ENCODE results near the gene FAM228B.
A peak's percentile ranks its signal among the peaks of the same experiment; 100 is the strongest.
"Not testable (repeated sequence)": the region's sequence is repeated elsewhere in the genome, so short reads cannot be mapped to it uniquely, and the experiment has no call there.

FAM228B gene

GRCh38 chr2:24159708-24160107 lies 36.4 kb downstream of the FAM228B start:
- DNase-seq (ENCODE audit: low read depth in 2 of 2): no peak

GRCh38 chr2:24160761-24161160 lies 37.5 kb downstream of the FAM228B start:
- no peak for DNase-seq (ENCODE audit: low read depth in 2 of 2)

GRCh38 chr2:24162494-24162893 lies 39.2 kb downstream of the FAM228B start:
- no peak for DNase-seq (ENCODE audit: low read depth in 2 of 2)

- no peak for DNase-seq (ENCODE audit: low read depth in 2 of 2)
Measured at GRCh38 chr2:24163186-24163585, 39.9 kb downstream of the FAM228B start.

- no peak for DNase-seq (ENCODE audit: low read depth in 2 of 2)
Measured at GRCh38 chr2:24163601-24164000, 40.3 kb downstream of the FAM228B start.

- DNase-seq (ENCODE audit: low read depth in 2 of 2): peak in 1 of 2 experiments; percentile 33
Measured at GRCh38 chr2:24164416-24164973, 41.2 kb downstream of the FAM228B start.

- no peak for DNase-seq (ENCODE audit: low read depth in 2 of 2)
Measured at GRCh38 chr2:24169023-24169422, 45.8 kb downstream of the FAM228B start.

- no peak for DNase-seq (ENCODE audit: low read depth in 2 of 2)
Measured at GRCh38 chr2:24174851-24175277, 51.6 kb downstream of the FAM228B start, which contains the start of gene FAM228A. TSS of gene FAM228A (plus strand) at chr2:24175053. CDS start at chr2:24175481, 428 bp downstream.

- DNase-seq (ENCODE audit: low read depth in 2 of 2): no peak
Measured at GRCh38 chr2:24175631-24176187, 52.4 kb downstream of the FAM228B start.

GRCh38 chr2:24176326-24176725 lies 53.1 kb downstream of the FAM228B start:
- no peak for DNase-seq (ENCODE audit: low read depth in 2 of 2)

- no peak for DNase-seq (ENCODE audit: low read depth in 2 of 2)
Measured at GRCh38 chr2:24179683-24180082, 56.4 kb downstream of the FAM228B start.

GRCh38 chr2:24181849-24182248 lies 58.6 kb downstream of the FAM228B start:
- no peak for DNase-seq (ENCODE audit: low read depth in 2 of 2)

- no peak for DNase-seq (ENCODE audit: low read depth in 2 of 2)
Measured at GRCh38 chr2:24182507-24182906, 59.2 kb downstream of the FAM228B start.

- DNase-seq (ENCODE audit: low read depth in 2 of 2): no peak
Measured at GRCh38 chr2:24183366-24184069, 60.2 kb downstream of the FAM228B start.

GRCh38 chr2:24189551-24189950 lies 66.3 kb downstream of the FAM228B start:
- DNase-seq (ENCODE audit: low read depth in 2 of 2): no peak

GRCh38 chr2:24190503-24190902 lies 67.2 kb downstream of the FAM228B start:
- DNase-seq (ENCODE audit: low read depth in 2 of 2): no peak

GRCh38 chr2:24191156-24191555 lies 67.9 kb downstream of the FAM228B start:
- no peak for DNase-seq (ENCODE audit: low read depth in 2 of 2)

GRCh38 chr2:24191848-24192247 lies 68.6 kb downstream of the FAM228B start:
- no peak for DNase-seq (ENCODE audit: low read depth in 2 of 2)

GRCh38 chr2:24197213-24197612 lies 73.9 kb downstream of the FAM228B start:
- DNase-seq (ENCODE audit: low read depth in 2 of 2): not testable (repeated sequence)

- no peak for DNase-seq (ENCODE audit: low read depth in 2 of 2)
Measured at GRCh38 chr2:24199968-24200590, 76.8 kb downstream of the FAM228B start.

GRCh38 chr2:24200799-24201198 lies 77.5 kb downstream of the FAM228B start:
- DNase-seq (ENCODE audit: low read depth in 2 of 2): no peak

- DNase-seq (ENCODE audit: low read depth in 2 of 2): no peak
Measured at GRCh38 chr2:24203029-24203786, 79.9 kb downstream of the FAM228B start.

Measured in stimulated activated CD4-positive, alpha-beta T cell treated with anti-CD3 and anti-CD28 coated beads, Interleukin-12 subunit alpha, Interleukin-12 subunit beta, amount 100 ng/mL, for 24 hours (primary cell).